OCI-LY3 (cell line): Measurements from ENCODE around the gene RNF175.

Experiments used
- CTCF ChIP-seq: fragments of 200-600, 300-600 bp; sonication (generic); IDR thresholded peaks from 2 replicates; pipeline ENCODE4 v1.5.1; 2014; ENCODE audit warnings: antibody characterized with exemption, low read length, low read depth
- EZH2phosphoT487 ChIP-seq: fragments of 200-600 bp; shearing (Covaris generic); IDR thresholded peaks from 2 replicates; pipeline ENCODE4 v1.6.1; 2018; ENCODE audit warnings: antibody characterized with exemption, mixed run types, low read depth

- TF ChIP-seq CTCF (no peak), EZH2phosphoT487 (no peak)
These were observed 39.9 kb upstream of the RNF175 start for GRCh38 chr4:153799694-153800074.
